ENCODE measurements around the gene LETM1.

The LETM1 gene

DNA sequence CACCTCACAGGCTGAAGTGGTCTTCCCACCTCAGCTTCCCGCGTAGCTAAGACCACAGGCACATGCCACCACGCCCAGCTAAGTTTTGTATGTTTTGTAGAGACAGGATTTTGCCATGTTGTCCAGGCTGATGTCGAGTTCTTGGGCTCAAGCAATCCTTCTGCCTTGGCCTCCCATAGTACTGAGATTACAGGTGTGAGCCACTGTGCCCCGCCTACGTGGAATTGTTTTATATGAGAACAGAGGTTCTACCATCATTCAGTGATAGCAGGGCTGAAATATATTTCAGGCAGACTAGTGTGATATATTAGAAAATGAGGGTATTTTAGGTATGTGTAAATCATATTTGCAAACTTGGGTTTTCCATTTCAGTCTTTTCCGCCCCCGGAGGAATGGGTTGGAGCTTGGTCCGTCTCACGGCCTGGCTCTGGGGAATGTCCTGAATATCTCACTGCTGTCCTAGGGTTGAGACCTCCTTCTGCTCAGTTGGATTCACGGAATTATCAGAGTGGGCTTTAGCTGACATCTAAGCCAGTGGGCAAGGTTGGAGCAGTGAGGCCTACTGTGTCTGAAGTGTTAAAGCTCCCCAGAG lies 35.1 kb upstream of the LETM1 start:
- ChIA-PET CTCF (interaction anchor here (1.0 to 13.2 kb wide), 4 partner anchors 9 to 143 kb away, joined by 3 to 89 read pairs (median 4); no protein-coding TSS in a partner anchor), POLR2A (no interaction called here)
- DNase-seq = no peak
- H3K36me3 ChIP-seq (ENCODE audit: control insufficient read depth in 4 of 4, insufficient read depth in 4 of 4, low read length in 3 of 4) = peaks cover 0 to 13% (median 3%) of the 10 kb centered on the region in 4 experiments
- peaks cover 0 to 3% (median 0%) of the 10 kb centered on the region in 5 experiments for H3K9me3 ChIP-seq (ENCODE audit: control extremely low read depth in 1 of 5, control insufficient read depth in 4 of 5, insufficient read depth in 2 of 5, low read depth in 1 of 5, low read length in 4 of 5)
- H3K27me3 ChIP-seq (replicated peaks in 2 of 5; ENCODE audit: control insufficient read depth in 4 of 5, insufficient read depth in 5 of 5, low read length in 4 of 5) = no peaks in the 10 kb centered on the region
- no peak overlapping the region for H3K27ac ChIP-seq (ENCODE audit: insufficient read depth in 1 of 2, low read depth in 1 of 2, low read length in 2 of 2, poor library complexity in 1 of 2, severe bottlenecking in 2 of 2)
- H3K4me1 ChIP-seq (ENCODE audit: control extremely low read depth in 1 of 4, control insufficient read depth in 4 of 4, insufficient read depth in 4 of 4, low read length in 3 of 4) = peaks cover 0 to 13% (median 0%) of the 10 kb centered on the region in 4 experiments
- 97% methylated on average over 8 of the region's 11 CpGs for WGBS (ENCODE audit: insufficient coverage)
- H3K4me3 ChIP-seq (ENCODE audit: control insufficient read depth in 1 of 7, extremely low read depth in 1 of 7, insufficient read depth in 4 of 7, low read depth in 2 of 7, low read length in 6 of 7) = no peak overlapping the region

DNA sequence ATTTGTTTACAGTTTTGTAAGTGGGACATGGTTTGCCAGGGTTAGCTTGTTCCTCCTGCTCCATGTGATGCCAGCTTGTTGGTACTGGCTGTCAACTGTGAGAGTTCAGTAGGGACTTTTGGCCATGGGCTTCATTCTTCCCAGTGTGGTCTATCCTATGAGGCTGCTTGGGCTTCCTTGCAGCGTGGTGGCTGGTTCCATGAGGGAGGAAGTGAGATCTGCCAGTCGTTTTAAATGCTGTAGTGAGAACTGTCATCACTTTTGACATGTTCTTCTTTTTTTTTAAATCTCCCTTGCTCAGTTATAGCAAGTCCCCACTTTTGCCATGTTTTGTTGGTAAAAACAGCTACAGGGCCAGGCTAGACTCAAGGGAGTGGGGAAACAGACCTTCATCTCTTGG lies 31.1 kb upstream of the LETM1 start:
- H3K27me3 ChIP-seq (replicated peaks in 2 of 5; ENCODE audit: control insufficient read depth in 4 of 5, insufficient read depth in 5 of 5, low read length in 4 of 5) = no peaks in the 10 kb centered on the region
- WGBS (ENCODE audit: insufficient coverage) = 50% methylated on average over 1 of the region's 2 CpGs
- ChIA-PET CTCF (interaction anchor here (1.2 to 13.2 kb wide), 5 partner anchors 11 to 72 kb away, joined by 4 to 89 read pairs (median 6); no protein-coding TSS in a partner anchor), POLR2A (interaction anchor here (0.8 kb wide), 1 partner anchor 24 kb away, joined by 3 read pairs; no protein-coding TSS in a partner anchor)
- no peak overlapping the region for H3K4me3 ChIP-seq (ENCODE audit: control insufficient read depth in 1 of 7, extremely low read depth in 1 of 7, insufficient read depth in 4 of 7, low read depth in 2 of 7, low read length in 6 of 7)
- peaks cover 0 to 3% (median 0%) of the 10 kb centered on the region in 5 experiments for H3K9me3 ChIP-seq (ENCODE audit: control extremely low read depth in 1 of 5, control insufficient read depth in 4 of 5, insufficient read depth in 2 of 5, low read depth in 1 of 5, low read length in 4 of 5)
- H3K27ac ChIP-seq (ENCODE audit: insufficient read depth in 1 of 2, low read depth in 1 of 2, low read length in 2 of 2, poor library complexity in 1 of 2, severe bottlenecking in 2 of 2) = no peak overlapping the region
- peaks cover 0 to 3% (median 1%) of the 10 kb centered on the region in 4 experiments for H3K36me3 ChIP-seq (ENCODE audit: control insufficient read depth in 4 of 4, insufficient read depth in 4 of 4, low read length in 3 of 4)
- peaks cover 0 to 16% (median under 1%) of the 10 kb centered on the region in 4 experiments for H3K4me1 ChIP-seq (ENCODE audit: control extremely low read depth in 1 of 4, control insufficient read depth in 4 of 4, insufficient read depth in 4 of 4, low read length in 3 of 4)
- DNase-seq = no peak

DNA sequence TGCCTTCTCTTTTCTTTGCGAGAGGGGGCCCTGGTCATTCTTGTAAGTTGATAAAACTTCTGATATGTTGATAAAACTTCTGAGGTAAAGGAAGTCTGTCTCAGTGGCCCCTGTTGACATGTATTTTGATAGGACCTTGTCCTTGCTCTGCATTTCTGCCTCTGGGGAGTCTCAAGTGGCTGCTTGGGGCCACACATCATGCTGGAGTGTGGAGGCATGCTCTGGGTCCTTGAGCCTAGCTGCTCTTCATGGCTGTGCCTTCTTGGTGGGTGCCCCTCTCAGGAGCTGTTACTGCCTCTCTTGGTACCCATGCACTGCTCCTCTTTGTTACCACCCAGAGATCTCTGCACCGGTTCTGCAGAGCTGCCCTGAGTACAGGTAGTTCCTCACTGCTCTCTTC lies 29.5 kb upstream of the LETM1 start:
- Histone ChIP-seq H3K9me3 (ENCODE audit: control extremely low read depth in 1 of 5, control insufficient read depth in 4 of 5, insufficient read depth in 2 of 5, low read depth in 1 of 5, low read length in 4 of 5) (peaks cover 0 to 3% (median 0%) of the 10 kb centered on the region in 5 experiments), H3K36me3 (ENCODE audit: control insufficient read depth in 4 of 4, insufficient read depth in 4 of 4, low read length in 3 of 4) (peaks cover 0 to 3% (median 1%) of the 10 kb centered on the region in 4 experiments), H3K4me3 (ENCODE audit: control insufficient read depth in 1 of 7, extremely low read depth in 1 of 7, insufficient read depth in 4 of 7, low read depth in 2 of 7, low read length in 6 of 7) (no peak overlapping the region), H3K4me1 (ENCODE audit: control extremely low read depth in 1 of 4, control insufficient read depth in 4 of 4, insufficient read depth in 4 of 4, low read length in 3 of 4) (peaks cover 0 to 24% (median 3%) of the 10 kb centered on the region in 4 experiments), H3K27me3 (replicated peaks in 2 of 5; ENCODE audit: control insufficient read depth in 4 of 5, insufficient read depth in 5 of 5, low read length in 4 of 5) (no peaks in the 10 kb centered on the region), H3K27ac (ENCODE audit: insufficient read depth in 1 of 2, low read depth in 1 of 2, low read length in 2 of 2, poor library complexity in 1 of 2, severe bottlenecking in 2 of 2) (no peak overlapping the region)
- ChIA-PET POLR2A (no interaction called here), CTCF (interaction anchor here (1.8 to 13.2 kb wide), 3 partner anchors 10 to 15 kb away, joined by 5 to 89 read pairs (median 13); no protein-coding TSS in a partner anchor)
- no peak for DNase-seq
- WGBS (ENCODE audit: insufficient coverage) = 100% methylated on average over 1 of the region's 2 CpGs

DNA sequence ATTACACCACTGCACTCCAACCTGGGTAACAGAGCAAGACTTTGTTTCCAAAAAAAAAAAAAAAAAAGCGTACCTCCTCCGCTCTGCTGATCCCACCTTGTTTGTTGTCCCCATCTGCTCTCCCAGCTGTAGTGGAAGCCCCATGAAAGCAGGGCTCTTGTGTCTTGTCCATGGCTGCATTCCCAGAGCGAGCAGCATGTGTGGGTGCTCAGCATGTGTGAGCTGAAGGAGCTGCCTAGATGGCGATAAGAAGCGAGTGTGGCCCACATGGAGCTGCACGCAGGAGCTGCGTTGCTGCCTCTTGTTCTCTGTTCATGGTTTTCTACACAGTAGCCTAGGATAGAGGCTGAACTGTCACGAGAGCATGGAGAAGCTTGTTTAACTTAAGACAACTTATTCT lies 27.6 kb upstream of the LETM1 start:
- peaks cover 0 to 3% (median 0%) of the 10 kb centered on the region in 5 experiments for H3K9me3 ChIP-seq (ENCODE audit: control extremely low read depth in 1 of 5, control insufficient read depth in 4 of 5, insufficient read depth in 2 of 5, low read depth in 1 of 5, low read length in 4 of 5)
- POLR2A ChIA-PET = interaction anchor here (0.6 kb wide), 1 partner anchor 124 kb away, joined by 4 read pairs; no protein-coding TSS in a partner anchor

DNA sequence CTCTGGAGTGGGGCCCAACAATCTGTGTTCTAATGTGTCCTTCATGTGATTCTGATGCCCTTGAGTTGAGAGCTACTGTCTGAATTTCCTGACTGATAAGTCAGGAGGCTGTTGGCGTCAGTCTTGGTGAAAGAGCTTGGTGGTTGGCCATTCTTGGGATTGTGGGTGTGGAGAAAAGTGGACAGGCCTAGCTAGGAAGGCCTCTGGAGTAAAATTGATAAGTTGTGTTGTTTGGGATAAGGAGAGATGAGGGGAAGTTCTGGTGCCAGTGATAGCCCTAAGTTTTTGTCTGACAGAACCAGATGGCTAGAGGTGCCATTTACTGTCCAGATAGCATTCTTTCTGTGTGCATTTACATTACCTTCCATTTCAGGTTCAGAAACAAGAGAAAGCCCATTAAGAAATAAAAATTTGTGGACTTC lies 26.9 kb upstream of the LETM1 start:
- Histone ChIP-seq H3K4me3 (ENCODE audit: control insufficient read depth in 1 of 7, extremely low read depth in 1 of 7, insufficient read depth in 4 of 7, low read depth in 2 of 7, low read length in 6 of 7) (no peak overlapping the region), H3K27me3 (replicated peaks in 2 of 5; ENCODE audit: control insufficient read depth in 4 of 5, insufficient read depth in 5 of 5, low read length in 4 of 5) (no peaks in the 10 kb centered on the region), H3K36me3 (ENCODE audit: control insufficient read depth in 4 of 4, insufficient read depth in 4 of 4, low read length in 3 of 4) (peaks cover 0 to 7% (median 1%) of the 10 kb centered on the region in 4 experiments), H3K9me3 (ENCODE audit: control extremely low read depth in 1 of 5, control insufficient read depth in 4 of 5, insufficient read depth in 2 of 5, low read depth in 1 of 5, low read length in 4 of 5) (peaks cover 0 to 3% (median 0%) of the 10 kb centered on the region in 5 experiments), H3K27ac (ENCODE audit: insufficient read depth in 1 of 2, low read depth in 1 of 2, low read length in 2 of 2, poor library complexity in 1 of 2, severe bottlenecking in 2 of 2) (no peak overlapping the region), H3K4me1 (ENCODE audit: control extremely low read depth in 1 of 4, control insufficient read depth in 4 of 4, insufficient read depth in 4 of 4, low read length in 3 of 4) (peaks cover 0 to 37% (median 5%) of the 10 kb centered on the region in 4 experiments)
- POLR2A ChIA-PET = interaction anchor here (0.6 to 0.7 kb wide), 2 partner anchors 13 to 28 kb away, joined by 3 read pairs; no protein-coding TSS in a partner anchor
- CTCF ChIA-PET = interaction anchor here (0.9 to 13.2 kb wide), 4 partner anchors 17 to 44 kb away, joined by 3 to 89 read pairs (median 6); no protein-coding TSS in a partner anchor
- DNase-seq = peak; percentile 55 to 81 (median 67)
- 75% methylated on average over 1 of the region's 1 CpG for WGBS (ENCODE audit: insufficient coverage)

More for the DNA sequence above, 27.6 kb upstream of the LETM1 start:
- Histone ChIP-seq H3K27ac (ENCODE audit: insufficient read depth in 1 of 2, low read depth in 1 of 2, low read length in 2 of 2, poor library complexity in 1 of 2, severe bottlenecking in 2 of 2) (no peak overlapping the region), H3K36me3 (ENCODE audit: control insufficient read depth in 4 of 4, insufficient read depth in 4 of 4, low read length in 3 of 4) (peaks cover 0 to 7% (median 1%) of the 10 kb centered on the region in 4 experiments), H3K4me1 (ENCODE audit: control extremely low read depth in 1 of 4, control insufficient read depth in 4 of 4, insufficient read depth in 4 of 4, low read length in 3 of 4) (peaks cover 0 to 36% (median 4%) of the 10 kb centered on the region in 4 experiments), H3K4me3 (ENCODE audit: control insufficient read depth in 1 of 7, extremely low read depth in 1 of 7, insufficient read depth in 4 of 7, low read depth in 2 of 7, low read length in 6 of 7) (no peak overlapping the region), H3K27me3 (replicated peaks in 2 of 5; ENCODE audit: control insufficient read depth in 4 of 5, insufficient read depth in 5 of 5, low read length in 4 of 5) (no peaks in the 10 kb centered on the region)
- no peak for DNase-seq
- WGBS (ENCODE audit: insufficient coverage) = 93% methylated on average over 4 of the region's 8 CpGs
- CTCF ChIA-PET = interaction anchor here (0.6 to 13.2 kb wide), 5 partner anchors 16 to 155 kb away, joined by 3 to 89 read pairs (median 5); no protein-coding TSS in a partner anchor

DNA sequence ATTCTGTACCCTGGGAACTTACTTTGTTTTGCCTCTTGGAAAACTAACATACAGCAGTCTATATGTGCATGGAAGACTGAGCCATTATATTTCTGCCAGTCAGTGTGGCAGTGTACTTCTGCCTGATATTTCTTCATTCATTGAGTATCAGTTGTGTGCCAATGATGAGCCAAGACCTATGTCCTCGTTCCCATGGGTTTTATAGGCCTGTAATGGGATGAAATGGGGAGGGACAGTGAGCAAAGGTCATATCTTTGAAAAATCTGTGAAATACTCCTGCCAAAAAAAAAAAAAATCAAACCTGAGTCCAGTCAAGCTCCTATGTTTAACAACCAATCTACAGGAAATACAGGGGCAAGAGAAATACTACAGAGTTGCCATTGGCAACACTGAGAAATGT lies 24.4 kb upstream of the LETM1 start:
- ChIA-PET POLR2A (no interaction called here), CTCF (interaction anchor here (13.2 kb wide), 1 partner anchor 20 kb away, joined by 89 read pairs; no protein-coding TSS in a partner anchor)
- no peak overlapping the region for H3K27ac ChIP-seq (ENCODE audit: insufficient read depth in 1 of 2, low read depth in 1 of 2, low read length in 2 of 2, poor library complexity in 1 of 2, severe bottlenecking in 2 of 2)

More for the DNA sequence above, 24.4 kb upstream of the LETM1 start:
- 100% methylated on average over 1 of the region's 1 CpG for WGBS (ENCODE audit: insufficient coverage)
- Histone ChIP-seq H3K4me3 (ENCODE audit: control insufficient read depth in 1 of 7, extremely low read depth in 1 of 7, insufficient read depth in 4 of 7, low read depth in 2 of 7, low read length in 6 of 7) (no peak overlapping the region), H3K27me3 (replicated peaks in 2 of 5; ENCODE audit: control insufficient read depth in 4 of 5, insufficient read depth in 5 of 5, low read length in 4 of 5) (no peaks in the 10 kb centered on the region), H3K36me3 (ENCODE audit: control insufficient read depth in 4 of 4, insufficient read depth in 4 of 4, low read length in 3 of 4) (peaks cover 0 to 11% (median 0%) of the 10 kb centered on the region in 4 experiments), H3K9me3 (ENCODE audit: control extremely low read depth in 1 of 5, control insufficient read depth in 4 of 5, insufficient read depth in 2 of 5, low read depth in 1 of 5, low read length in 4 of 5) (no peaks in the 10 kb centered on the region), H3K4me1 (ENCODE audit: control extremely low read depth in 1 of 4, control insufficient read depth in 4 of 4, insufficient read depth in 4 of 4, low read length in 3 of 4) (peaks cover 2 to 42% (median 13%) of the 10 kb centered on the region in 4 experiments)
- DNase-seq = no peak

Measured in common myeloid progenitor, CD34-positive (primary cell).